HG02973 (cell line): ENCODE results near the gene TUNAR.

Experiments
- ATAC-seq: cut with Tn5 transposase; IDR thresholded peaks from one replicate; pipeline ENCODE4 v1.9.1; 2021; ENCODE audit warnings: moderate library complexity; ENCODE audit not compliant: unreplicated experiment

TUNAR gene

GRCh38 chr14:95910628-95911027 lies 34.0 kb downstream of the TUNAR start:
- ATAC-seq = no peak

GRCh38 chr14:95911456-95911855 lies 34.8 kb downstream of the TUNAR start:
- no peak for ATAC-seq

- ATAC-seq = no peak
These were observed 38.7 kb downstream of the TUNAR start for GRCh38 chr14:95915330-95915729.

- no peak for ATAC-seq
These were observed 41.8 kb downstream of the TUNAR start for GRCh38 chr14:95918466-95918865.

GRCh38 chr14:95920769-95921438 lies 44.3 kb downstream of the TUNAR start:
- ATAC-seq = no peak

- no peak for ATAC-seq
These were observed 45.4 kb downstream of the TUNAR start for GRCh38 chr14:95922080-95922479.

GRCh38 chr14:95928751-95929150 lies 52.1 kb downstream of the TUNAR start:
- ATAC-seq = no peak

- no peak for ATAC-seq
These were observed 54.8 kb downstream of the TUNAR start for GRCh38 chr14:95931384-95931783.

GRCh38 chr14:95935228-95935822 lies 58.7 kb downstream of the TUNAR start:
- ATAC-seq = no peak

- ATAC-seq = no peak
These were observed 59.4 kb downstream of the TUNAR start for GRCh38 chr14:95936041-95936440.

GRCh38 chr14:95939335-95939734 lies 62.7 kb downstream of the TUNAR start:
- ATAC-seq = no peak

GRCh38 chr14:95941897-95942296 lies 65.3 kb downstream of the TUNAR start:
- no peak for ATAC-seq

- no peak for ATAC-seq
These were observed 67.1 kb downstream of the TUNAR start for GRCh38 chr14:95943699-95944098.

- ATAC-seq = no peak
These were observed 67.8 kb downstream of the TUNAR start for GRCh38 chr14:95944462-95944861.

- ATAC-seq = no peak
These were observed 70.2 kb downstream of the TUNAR start for GRCh38 chr14:95946867-95947266.

GRCh38 chr14:95948558-95948981 lies 71.9 kb downstream of the TUNAR start:
- no peak for ATAC-seq

- no peak for ATAC-seq
These were observed 74.7 kb downstream of the TUNAR start for GRCh38 chr14:95951359-95951758.

GRCh38 chr14:95953111-95953724 lies 76.6 kb downstream of the TUNAR start:
- no peak for ATAC-seq

GRCh38 chr14:95956601-95957460 lies 80.2 kb downstream of the TUNAR start:
- no peak for ATAC-seq

- no peak for ATAC-seq
These were observed 81.5 kb downstream of the TUNAR start for GRCh38 chr14:95958105-95958504.

GRCh38 chr14:95959317-95959716 lies 82.7 kb downstream of the TUNAR start:
- no peak for ATAC-seq
